Measurements from ENCODE around the gene BID.

BID gene

GRCh38 chr22:17739196-17739975, 34.9 kb downstream of the BID start:
- H3K9me3 ChIP-seq, result no peaks in the 10 kb centered on the region
- TF ChIP-seq CTCF (IDR thresholded peaks at IDR 0.05), result no peak
- H3K4me1 ChIP-seq (ENCODE audit: control insufficient read depth in 1 of 2, insufficient read depth in 1 of 2, low read depth in 1 of 2, low read length in 1 of 2), result peaks cover 0 to 8% of the 10 kb centered on the region in 2 experiments
- no peak overlapping the region for H3K27ac ChIP-seq
- H3K27me3 ChIP-seq, result no peaks in the 10 kb centered on the region
- H3K4me3 ChIP-seq (ENCODE audit: low read depth in 1 of 2, low read length in 1 of 2), result no peak overlapping the region
- H3K36me3 ChIP-seq, result peaks cover 98% of the 10 kb centered on the region

GRCh38 chr22:17738386-17739128, 35.7 kb downstream of the BID start:
- Histone ChIP-seq H3K27me3 (no peaks in the 10 kb centered on the region), H3K9me3 (no peaks in the 10 kb centered on the region), H3K4me1 (ENCODE audit: control insufficient read depth in 1 of 2, insufficient read depth in 1 of 2, low read depth in 1 of 2, low read length in 1 of 2) (peaks cover 0 to 8% of the 10 kb centered on the region in 2 experiments), H3K4me3 (ENCODE audit: low read depth in 1 of 2, low read length in 1 of 2) (no peak overlapping the region), H3K27ac (no peak overlapping the region), H3K36me3 (peaks cover 98% of the 10 kb centered on the region)
- TF ChIP-seq CTCF (IDR thresholded peaks at IDR 0.05), result no peak

GRCh38 chr22:17734187-17734586, 40.1 kb downstream of the BID start:
- H3K9me3 ChIP-seq, result no peaks in the 10 kb centered on the region

GRCh38 chr22:17733466-17733865, 40.8 kb downstream of the BID start:
- Histone ChIP-seq H3K4me3 (ENCODE audit: low read depth in 1 of 2, low read length in 1 of 2) (no peak overlapping the region), H3K4me1 (ENCODE audit: control insufficient read depth in 1 of 2, insufficient read depth in 1 of 2, low read depth in 1 of 2, low read length in 1 of 2) (no peaks in the 10 kb centered on the region), H3K9me3 (no peaks in the 10 kb centered on the region), H3K36me3 (peaks cover 86% of the 10 kb centered on the region), H3K27ac (peak overlapping the region; percentile 58), H3K27me3 (no peaks in the 10 kb centered on the region)
- no peak for TF ChIP-seq CTCF (IDR thresholded peaks at IDR 0.05)

More at GRCh38 chr22:17734187-17734586, 40.1 kb downstream of the BID start:
- no peak for TF ChIP-seq CTCF (IDR thresholded peaks at IDR 0.05)
- H3K4me1 ChIP-seq (ENCODE audit: control insufficient read depth in 1 of 2, insufficient read depth in 1 of 2, low read depth in 1 of 2, low read length in 1 of 2), result no peaks in the 10 kb centered on the region
- no peak overlapping the region for H3K4me3 ChIP-seq (ENCODE audit: low read depth in 1 of 2, low read length in 1 of 2)
- H3K36me3 ChIP-seq, result peaks cover 93% of the 10 kb centered on the region
- no peaks in the 10 kb centered on the region for H3K27me3 ChIP-seq
- H3K27ac ChIP-seq, result peak overlapping the region; percentile 58

GRCh38 chr22:17732251-17732854, 41.9 kb downstream of the BID start:
- Histone ChIP-seq H3K4me3 (ENCODE audit: low read depth in 1 of 2, low read length in 1 of 2) (no peak overlapping the region), H3K4me1 (ENCODE audit: control insufficient read depth in 1 of 2, insufficient read depth in 1 of 2, low read depth in 1 of 2, low read length in 1 of 2) (peaks cover 2 to 4% of the 10 kb centered on the region in 2 experiments), H3K27ac (peak overlapping the region; percentile 58), H3K36me3 (peaks cover 86% of the 10 kb centered on the region), H3K27me3 (no peaks in the 10 kb centered on the region), H3K9me3 (no peaks in the 10 kb centered on the region)
- no peak for TF ChIP-seq CTCF (IDR thresholded peaks at IDR 0.05)

All from neutrophil (primary cell).